Measurements from ENCODE around the gene RAPGEF1.
"Not testable (repeated sequence)": the region's sequence is repeated elsewhere in the genome, so short reads cannot be mapped to it uniquely, and the experiment has no call there.

The RAPGEF1 gene

DNA sequence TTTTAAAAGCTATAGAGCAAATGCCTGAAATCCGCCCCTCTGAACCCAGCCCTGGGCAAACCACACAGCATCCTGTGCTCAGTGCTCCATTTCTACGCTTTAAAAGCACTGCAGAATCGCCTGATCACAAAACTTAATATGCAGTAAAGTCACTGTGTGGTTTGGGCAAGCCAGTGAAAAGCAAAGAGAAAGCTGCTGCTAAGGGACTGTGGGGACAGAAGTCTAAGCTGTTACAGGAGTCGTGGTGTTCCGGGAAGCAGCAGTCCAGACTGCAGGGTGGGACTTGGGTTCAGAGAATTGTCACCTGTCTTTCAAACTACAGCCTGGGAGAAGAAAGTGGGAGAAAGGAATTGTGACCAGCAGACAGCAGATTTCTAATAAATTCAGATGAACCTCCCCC, 8.2 kb downstream of the RAPGEF1 start:
- in situ Hi-C loops (cut with MboI; ENCODE audit: low sequenced_read_pairs), result no loop called here

DNA sequence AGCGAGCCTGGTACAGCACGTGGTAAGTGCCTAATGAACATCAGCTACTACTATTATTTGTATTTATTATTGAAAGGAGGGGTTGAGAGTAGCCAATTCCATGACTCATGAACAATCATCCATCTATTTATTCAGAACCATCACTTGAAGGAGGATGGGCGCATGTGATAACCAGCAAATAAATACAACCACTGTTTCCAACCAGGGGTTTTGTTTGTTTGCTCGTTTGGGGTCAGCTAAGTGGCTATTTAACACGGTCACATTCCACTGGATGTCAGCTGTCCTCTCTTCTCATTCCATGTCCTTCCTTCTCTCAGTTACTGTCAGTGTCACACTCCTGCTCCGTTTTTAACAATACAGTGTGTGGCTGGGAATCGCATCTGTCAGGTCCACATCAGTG, 8.6 kb downstream of the RAPGEF1 start:
- in situ Hi-C loops (cut with MboI; ENCODE audit: low sequenced_read_pairs), result no loop called here

DNA sequence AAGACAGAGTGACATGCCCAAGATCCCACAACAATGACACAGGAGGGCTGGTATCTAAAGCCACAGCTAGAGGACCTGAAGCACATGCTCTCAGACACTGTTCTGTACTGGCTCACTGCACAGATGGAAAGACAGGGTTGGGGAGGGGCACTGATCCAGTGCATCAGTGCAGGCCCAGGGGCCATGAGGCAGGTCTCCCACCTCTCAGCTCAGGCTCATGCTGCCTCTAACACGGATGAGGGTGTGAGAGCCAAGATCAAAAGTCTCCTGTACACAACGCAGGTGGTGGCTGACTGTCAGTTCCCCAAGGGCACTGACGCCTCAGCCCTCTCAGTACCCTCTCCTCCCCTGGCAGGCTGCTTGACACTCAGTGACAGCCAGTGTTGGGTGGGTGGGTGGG, 10.9 kb downstream of the RAPGEF1 start:
- in situ Hi-C loops (cut with MboI; ENCODE audit: low sequenced_read_pairs), result no loop called here

DNA sequence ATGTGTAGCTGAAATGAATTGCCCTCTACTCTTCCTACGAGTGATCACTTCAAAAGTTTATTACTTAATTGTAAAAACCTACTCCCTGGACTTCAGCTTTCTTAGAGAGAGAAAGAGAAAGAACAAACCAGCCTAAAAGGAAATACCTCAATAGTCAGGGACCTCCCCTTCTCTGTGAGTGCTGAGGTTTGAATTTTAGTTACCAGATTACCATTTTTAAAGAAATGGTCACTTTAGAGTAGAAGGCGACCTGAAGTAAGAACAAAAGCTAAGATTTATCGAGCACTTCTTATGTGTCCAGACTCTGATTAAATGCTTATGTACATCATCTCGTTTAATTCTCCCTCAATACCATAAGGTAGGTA, 11.3 kb downstream of the RAPGEF1 start:
- in situ Hi-C loops (cut with MboI; ENCODE audit: low sequenced_read_pairs), result no loop called here

DNA sequence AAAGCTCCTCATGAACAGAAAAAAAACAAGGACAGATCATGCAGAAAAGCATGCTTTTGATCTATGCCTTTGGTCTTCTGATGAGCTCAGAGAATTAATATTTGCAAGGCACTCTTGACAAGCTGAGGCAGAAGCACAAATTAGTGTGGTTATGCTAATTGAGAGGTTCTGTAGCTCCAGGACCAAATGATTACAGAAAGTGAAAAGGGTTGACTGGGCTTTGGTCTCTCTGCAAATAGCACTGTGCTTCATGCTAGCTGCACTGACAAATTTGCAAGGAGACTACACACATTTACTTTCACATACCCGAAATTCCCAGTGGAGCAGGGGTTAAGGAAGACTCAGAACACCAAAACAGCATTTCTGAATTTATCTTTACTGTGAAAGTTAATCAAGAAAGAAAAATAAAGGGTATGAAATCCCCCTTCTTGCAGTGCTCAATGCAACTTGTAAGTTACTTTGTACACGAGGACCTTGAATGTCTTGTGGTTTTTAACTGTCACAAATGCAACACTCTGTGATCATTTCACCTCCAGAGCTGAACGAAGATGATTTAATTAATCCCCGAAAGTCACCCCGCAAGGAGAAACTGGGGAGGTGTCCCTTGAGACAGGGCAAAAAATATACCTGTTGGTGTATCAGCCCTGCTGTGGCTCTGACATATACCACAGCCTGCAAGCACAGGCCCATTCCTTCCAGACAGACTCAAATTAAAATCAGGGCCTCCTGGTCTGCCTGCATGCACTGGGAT, 11.9 kb downstream of the RAPGEF1 start:
- in situ Hi-C loops (cut with MboI; ENCODE audit: low sequenced_read_pairs), result no loop called here

DNA sequence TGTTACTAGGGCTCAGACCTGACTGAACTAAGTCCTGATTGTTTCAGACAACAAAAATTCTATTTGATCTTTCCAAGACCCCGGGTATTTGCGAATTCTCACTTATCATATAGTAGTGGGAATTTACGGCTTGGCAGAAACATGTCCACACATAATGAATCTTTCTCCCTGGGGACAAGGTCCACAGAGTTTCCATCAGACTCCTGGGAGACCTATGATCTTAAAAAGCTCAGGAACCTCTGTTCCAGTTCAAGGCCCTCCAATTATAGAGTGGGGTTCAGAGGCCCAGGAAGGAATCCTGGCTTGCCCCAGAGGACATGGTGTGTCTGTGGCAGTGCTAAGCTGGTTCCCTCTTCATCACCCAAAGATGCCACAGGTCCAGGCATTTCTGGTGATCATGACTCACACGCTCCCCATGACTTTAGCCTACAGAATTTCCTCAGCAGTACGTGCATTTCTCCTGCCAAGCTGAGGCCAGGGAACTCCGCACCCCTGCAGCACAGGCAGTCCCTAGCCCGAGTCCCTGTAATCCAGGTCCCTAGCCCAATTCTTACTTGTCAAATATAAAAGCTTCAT, 12.6 kb downstream of the RAPGEF1 start:
- in situ Hi-C loops (cut with MboI; ENCODE audit: low sequenced_read_pairs), result no loop called here

DNA sequence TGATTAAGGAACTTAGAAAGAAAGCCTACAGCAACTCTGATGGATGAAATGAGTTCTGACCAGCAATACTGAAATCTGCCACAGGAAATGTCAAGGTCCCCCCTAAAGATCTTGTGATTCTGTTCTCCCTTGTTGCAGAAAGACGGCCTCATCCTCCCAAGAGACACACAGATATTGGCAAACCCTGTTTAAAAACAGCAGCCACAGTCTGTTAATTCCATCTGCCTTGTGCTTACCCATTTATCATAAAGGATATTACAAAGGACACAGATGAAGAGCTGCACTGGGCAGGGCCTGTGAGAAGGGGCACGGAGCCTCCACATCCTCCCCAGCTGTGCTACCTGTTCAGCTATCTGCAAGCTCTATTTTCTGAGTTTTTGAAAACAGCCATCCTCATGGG, 15.2 kb downstream of the RAPGEF1 start:
- in situ Hi-C loops (cut with MboI; ENCODE audit: low sequenced_read_pairs), result no loop called here

DNA sequence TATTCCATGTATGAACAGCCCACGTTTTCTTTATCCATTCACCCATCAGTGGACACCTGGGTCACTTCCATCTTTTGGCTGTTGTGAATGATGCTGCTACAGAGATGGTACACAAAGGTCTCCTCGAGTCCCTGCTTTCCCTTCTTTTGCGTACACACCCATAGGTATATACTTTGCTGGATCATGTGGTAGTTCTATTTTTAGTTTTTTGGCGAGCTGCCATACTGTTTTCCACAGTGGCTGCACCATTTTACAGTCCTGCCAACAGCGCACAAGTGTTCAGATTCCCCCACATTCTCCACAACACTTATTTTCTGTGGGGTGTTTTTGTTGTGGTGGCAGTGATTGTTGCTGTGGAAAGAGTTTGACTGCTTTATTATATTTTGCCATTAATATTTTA, 16.2 kb downstream of the RAPGEF1 start:
- in situ Hi-C loops (cut with MboI; ENCODE audit: low sequenced_read_pairs), result no loop called here

DNA sequence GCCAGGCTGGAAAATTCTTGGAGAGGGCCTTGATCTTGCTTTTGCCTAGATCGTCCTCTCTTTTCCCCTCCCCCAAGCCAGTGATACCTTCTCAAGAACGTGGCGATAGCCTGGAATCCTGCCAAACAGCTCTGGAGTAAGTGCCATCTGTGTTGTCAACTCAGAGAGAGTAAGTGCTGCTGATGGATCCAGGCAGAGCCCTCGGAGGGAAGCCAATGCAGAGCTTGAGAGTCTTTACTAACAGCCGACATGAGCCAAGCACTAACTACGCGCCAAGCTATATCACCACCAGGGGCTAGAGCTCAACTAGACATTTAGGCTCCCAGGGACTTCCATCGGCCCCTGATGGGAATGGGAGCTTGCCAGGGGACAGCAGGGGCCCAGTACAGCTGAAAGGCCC, 17.6 kb downstream of the RAPGEF1 start:
- in situ Hi-C loops (cut with MboI; ENCODE audit: low sequenced_read_pairs), result no loop called here

DNA sequence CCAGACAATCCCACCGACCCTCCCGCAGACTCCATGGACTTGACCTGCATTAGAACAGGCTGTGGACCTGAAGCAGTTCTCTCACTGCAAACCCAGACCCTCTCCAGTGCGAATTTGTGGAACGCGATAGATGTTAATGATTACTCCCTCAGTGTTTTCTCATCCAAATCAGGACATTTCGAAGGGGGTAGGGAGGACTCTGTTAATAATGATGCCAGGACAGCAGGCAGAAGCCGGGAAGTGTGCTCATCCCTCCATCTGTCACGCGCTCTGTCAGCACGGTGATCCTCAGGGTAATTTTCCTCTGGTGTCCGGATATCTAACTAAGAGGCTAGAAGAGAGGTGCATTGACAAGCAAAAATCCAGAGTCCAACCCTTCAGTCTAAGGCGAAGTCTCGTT, 18.8 kb downstream of the RAPGEF1 start:
- in situ Hi-C loops (cut with MboI; ENCODE audit: low sequenced_read_pairs), result no loop called here

DNA sequence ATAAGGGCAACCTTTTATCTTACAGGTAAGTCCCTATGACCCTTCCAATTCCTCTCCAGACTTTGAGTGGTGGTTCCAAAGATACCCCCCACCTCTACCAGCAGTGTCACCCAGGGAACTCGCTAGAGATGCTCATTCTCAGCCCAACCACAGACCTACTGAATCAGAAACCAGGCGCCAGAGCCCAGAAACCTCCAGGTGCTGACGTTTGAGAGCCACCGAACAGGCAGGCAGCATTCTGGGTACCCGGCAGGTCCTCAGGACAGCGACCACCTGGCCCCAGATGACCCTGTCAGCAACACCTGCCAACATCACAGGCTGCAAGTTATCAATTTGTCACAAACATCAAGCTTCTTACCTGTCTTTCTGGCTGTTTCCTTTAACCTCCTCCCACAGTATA, 19.5 kb downstream of the RAPGEF1 start:
- in situ Hi-C loops (cut with MboI; ENCODE audit: low sequenced_read_pairs), result no loop called here

DNA sequence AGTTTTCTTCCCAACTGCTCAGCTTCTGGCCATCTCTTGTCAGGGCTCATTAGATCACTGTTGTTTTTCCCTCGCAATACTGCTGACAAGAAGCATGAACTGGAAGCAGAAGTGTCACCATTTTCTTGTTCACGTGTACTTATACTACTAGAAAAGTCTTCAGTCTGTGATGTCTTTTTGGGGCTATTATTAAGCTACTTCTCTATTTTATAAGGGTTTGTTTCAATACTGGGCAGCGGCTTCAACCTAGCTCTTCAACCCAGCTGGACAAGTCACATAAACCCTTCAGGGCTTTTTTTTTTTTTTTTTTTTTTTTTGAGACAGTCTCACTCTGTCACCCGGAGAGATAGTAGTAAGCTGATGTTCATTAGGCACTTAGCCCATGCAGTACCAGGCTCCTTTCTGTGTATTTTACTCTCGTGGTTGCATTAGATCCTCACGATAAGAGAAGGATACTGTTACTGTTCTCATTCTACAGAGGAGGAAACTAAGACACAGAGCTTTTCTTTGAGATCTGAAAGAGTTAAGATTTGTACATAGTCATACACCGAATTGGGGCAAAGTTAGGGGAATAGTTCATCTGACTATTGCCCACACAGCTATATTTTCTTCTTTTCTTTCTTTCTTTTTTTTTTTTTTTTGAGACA, 20.5 kb downstream of the RAPGEF1 start:
- in situ Hi-C loops (cut with MboI; ENCODE audit: low sequenced_read_pairs), result no loop called here

DNA sequence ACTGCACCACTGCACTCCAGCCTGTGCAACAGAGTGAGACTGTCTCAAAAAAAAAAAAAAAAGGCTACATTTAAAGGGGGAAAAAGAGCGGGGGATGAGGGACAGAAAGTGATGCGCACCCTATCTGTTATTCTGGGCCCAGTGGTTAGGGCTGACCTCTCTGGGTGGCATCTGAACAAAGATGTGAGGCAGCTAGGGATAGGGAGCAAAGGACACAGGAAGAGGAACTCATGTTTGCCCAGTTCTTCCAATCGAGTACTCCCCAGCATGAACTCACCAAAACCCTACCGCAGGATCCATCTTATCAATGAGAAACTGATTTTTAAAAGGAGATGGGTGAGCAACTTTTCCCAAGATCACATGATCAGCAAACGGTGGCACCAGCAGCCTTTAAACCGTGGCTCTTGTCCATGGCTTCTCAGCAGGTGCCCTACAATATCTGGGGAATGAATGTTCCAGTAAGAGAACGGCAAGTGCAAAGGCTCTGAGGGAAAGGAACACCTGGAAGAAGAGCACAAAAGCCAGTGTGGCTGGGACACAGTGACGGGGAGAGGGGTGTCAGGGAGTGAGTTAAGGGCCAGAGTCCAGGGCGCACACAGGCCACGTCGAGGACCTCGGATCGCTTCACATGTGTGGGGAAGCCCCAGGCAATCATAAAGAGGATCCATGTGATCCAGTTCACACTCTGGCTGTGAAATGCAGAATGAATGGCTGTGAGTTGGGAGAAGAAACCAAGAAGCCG, 22.0 kb downstream of the RAPGEF1 start:
- in situ Hi-C loops (cut with MboI; ENCODE audit: low sequenced_read_pairs), result no loop called here

DNA sequence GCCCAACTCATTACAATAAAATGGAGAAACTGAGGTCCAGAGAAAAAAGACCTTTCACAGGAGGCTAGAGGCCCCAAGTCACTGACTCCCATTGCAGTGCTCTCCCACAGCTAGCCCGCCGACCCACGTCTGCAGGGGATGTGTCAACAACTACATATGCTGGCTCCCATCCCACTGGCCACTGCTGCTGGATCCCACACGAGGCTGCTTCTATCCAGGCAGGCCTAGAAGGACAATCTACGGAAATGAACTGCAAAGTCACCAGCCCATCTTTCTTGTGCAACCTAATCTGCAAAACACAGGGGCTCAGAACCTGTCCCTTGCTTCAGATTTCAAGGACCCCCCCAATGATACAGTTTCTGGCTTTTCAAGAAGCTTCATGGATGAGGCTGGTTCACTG, 24.0 kb downstream of the RAPGEF1 start:
- in situ Hi-C loops (cut with MboI; ENCODE audit: low sequenced_read_pairs), result no loop called here

DNA sequence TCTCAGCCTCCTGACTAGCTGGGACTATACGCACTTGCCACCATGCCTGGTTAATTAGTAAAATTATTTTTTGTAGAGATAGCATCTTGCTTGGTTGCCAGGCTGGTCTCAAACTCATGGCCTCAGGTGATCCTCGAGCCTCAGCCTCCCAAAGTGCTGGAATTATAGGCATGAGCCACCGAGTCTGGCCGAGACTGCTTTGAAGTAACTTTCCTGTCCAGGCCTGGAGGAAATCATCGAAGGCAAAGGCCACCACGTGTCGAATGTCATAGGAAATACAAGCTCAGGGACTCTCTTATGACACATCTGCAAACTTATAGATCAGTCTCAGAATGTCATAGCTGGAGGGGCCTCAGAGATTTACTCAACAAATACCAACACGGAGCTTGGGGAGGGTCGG, 25.1 kb downstream of the RAPGEF1 start:
- in situ Hi-C loops (cut with MboI; ENCODE audit: low sequenced_read_pairs), result no loop called here

DNA sequence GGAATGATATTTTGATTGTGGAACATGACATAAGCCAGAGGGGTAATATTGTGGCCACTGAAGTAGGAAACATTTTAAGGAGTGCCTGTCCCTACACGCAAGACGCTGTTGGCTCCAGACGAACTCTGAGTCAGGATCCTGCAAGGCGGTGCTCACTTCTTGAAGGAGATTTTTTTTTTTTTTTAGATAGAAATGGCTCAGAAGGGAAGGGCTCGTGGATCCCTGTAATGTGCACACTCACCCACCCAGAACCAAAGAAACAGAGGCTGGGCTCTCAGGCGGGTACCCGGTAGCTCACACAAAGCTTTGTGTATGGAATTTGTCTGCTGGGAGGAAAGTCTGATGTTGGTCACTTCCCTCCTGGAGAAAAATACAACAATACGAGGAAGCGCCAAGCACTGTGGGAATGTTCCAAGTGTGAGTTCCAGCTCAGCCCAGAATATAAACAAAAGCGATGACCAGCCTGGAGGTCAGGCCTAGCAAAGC, 25.7 kb downstream of the RAPGEF1 start:
- in situ Hi-C loops (cut with MboI; ENCODE audit: low sequenced_read_pairs), result no loop called here

DNA sequence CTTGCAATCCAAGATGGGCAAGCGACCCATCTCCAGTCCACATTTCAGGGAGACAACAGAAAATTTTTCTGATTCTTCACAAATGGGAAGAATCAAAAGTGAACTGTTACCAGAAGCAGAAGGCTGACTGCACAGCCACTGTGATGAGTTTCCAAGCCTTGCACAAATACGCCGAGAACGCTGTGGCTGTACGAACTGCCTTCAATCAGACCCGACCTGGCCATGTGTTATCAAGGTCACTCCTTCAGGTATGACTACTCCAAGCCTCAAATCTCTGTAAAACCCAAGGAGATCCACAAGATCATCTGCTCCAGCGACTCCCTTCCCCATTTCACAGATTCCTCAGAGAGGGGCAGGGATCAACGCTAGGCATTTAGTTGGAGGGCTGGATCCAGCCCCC, 26.9 kb downstream of the RAPGEF1 start:
- in situ Hi-C loops (cut with MboI; ENCODE audit: low sequenced_read_pairs), result no loop called here

DNA sequence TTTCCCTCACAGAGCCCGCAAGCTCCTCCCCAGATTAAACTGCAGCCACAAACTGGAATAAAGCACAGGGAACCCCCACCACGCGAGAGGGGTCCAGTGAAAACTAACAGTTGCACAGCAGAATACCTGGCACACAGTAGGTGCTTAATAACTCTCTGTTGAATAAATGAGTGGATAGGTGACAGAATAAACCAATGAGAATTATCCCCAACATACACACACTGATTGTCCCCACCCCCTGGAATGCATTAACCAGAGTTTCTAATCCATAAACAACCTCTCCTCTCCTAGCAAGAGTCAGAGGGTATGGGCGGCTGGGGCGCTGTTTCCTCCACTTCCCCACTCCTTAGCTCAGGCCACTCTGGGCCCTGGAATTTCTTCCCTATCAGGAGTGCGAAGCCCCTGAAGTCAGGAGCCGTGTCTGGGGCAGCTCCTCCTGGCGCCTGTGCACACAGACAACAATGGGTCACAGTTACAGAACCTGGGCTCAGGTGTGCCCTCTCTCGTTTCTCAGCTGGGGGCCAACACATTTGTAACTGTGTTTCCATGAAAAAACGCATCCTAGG, 27.6 kb downstream of the RAPGEF1 start:
- in situ Hi-C loops (cut with MboI; ENCODE audit: low sequenced_read_pairs), result no loop called here

DNA sequence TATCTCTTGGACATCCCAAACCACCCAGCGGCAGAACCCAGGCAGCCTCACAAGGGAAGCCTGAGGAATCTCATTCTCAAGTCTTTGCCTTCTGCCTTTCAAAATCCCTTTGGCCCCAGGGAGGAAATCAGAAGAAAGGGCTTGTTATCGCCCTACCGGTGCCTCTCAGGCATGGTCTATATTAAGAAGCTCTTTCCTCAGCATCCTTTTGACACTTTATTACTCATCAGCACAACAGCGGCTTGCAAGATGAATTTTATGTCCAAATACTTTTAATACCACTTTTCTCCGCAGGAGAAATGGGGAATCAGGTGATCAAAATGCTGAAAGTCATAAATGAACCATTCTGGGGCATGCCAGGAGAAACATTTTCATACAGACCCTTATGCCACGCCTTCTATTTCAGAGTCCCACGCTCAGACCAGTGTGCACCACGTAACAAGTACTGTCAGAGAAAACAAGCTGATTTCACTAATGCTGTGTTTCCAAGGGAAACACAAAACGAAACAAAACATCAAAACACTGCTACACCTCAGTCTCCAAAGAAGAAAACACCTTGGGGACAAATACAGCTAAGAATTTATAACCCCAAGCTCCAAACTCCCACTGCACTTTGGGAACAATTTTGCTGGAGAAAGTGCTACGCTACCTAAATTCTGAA, 30.0 kb downstream of the RAPGEF1 start:
- in situ Hi-C loops (cut with MboI; ENCODE audit: low sequenced_read_pairs), result no loop called here

DNA sequence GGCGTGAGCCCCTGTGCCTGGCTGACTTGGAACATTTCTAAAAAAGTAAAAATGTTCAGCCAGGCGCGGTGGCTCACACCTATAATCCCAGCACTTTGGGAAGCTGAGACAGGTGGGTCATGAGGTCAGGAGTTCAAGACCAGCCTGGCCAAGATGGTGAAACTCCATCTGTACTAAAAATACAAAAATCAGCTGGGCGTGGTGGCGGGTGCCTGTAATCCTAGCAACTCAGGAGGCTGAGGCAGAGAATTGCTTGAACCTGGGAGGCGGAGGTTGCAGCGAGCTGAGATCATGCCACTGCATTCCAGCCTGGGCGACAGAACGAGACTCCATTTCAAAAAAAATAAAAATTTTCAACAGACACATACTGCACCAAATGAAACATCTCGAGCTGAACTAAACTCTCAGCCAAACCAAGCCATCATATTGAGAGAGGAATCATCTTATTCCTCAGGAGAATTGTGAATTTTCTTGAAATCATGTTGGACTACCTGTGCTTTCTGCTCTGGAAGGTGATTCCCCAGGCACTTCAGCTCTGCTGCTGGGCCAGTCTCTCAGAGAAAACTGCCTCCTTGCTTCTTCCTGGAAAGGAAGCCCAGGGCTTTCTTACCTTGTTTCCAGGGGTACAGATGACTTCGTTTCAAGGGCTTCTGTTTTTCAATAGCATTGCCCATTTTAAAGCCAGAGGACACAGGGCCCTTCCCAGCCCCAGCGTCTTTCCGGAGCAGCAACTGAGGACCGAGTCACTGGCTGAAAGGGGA, 30.7 kb downstream of the RAPGEF1 start:
- in situ Hi-C loops (cut with MboI; ENCODE audit: low sequenced_read_pairs), result not testable (repeated sequence)

Data from hTERT RPE-1 (cell line).